Measurements from ENCODE around the gene AKAP13.
"Not testable (repeated sequence)": the region's sequence is repeated elsewhere in the genome, so short reads cannot be mapped to it uniquely, and the experiment has no call there.

AKAP13 gene

DNA sequence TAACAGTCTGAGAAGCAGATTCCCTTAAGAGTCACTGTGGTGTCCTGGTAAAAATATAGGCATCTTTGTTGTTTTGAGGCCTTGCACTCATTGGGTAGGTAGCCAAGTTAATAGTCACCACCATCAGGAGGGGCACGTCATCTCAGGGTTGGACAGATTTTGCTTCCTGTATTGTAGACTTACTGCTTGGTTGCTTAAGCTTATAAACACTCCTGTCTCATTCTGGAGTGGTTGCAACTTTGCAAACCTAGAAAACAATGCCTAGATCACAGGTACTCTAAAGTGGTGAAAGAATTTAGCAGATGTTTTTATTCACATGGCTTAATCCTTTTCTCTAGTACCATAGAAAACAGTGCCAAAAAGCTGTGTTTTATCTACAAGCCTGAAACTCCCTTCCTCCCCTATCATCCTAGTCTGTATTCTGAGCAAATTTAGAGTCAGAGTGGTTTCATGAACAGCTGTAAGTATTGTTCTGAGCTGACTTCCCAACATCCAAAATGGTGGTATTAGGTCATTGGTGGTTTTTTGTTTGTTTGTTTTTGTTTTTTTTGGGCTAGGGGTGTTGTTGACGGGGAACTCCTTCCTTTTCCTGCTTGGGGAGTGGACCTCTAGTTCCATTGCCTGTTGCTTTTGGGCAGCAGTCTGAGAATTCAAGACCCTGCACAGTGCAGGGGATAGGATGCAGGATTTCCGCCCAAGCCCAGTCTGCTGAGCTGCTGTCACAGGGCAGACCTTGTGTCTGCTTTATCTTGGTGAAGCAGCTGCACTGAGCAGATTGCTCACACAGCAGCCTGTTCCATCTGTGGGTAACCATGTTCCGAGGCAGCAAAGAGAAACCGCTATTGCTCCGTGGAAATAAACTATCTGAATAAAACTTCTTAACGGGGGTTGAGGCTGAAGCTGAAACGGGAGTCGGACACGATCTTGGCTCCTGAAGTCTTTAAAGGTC, 202.0 kb downstream of the AKAP13 start:
- peak; percentile 55 for DNase-seq

DNA sequence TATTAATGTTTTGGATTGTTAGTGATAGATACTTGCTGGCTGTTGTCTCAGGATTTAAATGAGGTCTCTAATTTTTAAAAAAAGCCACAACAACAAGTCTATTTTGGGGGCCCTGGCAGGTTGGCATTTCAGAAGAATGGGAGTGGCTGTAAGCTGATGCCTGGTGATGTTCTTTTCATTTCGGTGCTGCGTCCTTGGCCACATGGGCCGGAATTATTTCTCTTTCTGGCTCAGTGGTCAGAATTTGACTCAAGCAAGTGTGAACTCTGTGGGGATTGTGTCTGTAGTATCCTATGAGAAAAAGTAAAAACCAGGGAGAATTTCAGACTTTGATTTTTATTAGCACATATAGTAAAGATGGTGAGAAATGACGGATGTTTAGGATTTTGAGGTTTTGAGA, 203.0 kb downstream of the AKAP13 start:
- no peak for DNase-seq

GRCh38 chr15:85583923-85584390, 203.6 kb downstream of the AKAP13 start:
- no peak for DNase-seq

- DNase-seq, result no peak
Measured at GRCh38 chr15:85584872-85585271, 204.5 kb downstream of the AKAP13 start.

GRCh38 chr15:85586196-85586595, 205.8 kb downstream of the AKAP13 start:
- not testable (repeated sequence) for DNase-seq

DNA sequence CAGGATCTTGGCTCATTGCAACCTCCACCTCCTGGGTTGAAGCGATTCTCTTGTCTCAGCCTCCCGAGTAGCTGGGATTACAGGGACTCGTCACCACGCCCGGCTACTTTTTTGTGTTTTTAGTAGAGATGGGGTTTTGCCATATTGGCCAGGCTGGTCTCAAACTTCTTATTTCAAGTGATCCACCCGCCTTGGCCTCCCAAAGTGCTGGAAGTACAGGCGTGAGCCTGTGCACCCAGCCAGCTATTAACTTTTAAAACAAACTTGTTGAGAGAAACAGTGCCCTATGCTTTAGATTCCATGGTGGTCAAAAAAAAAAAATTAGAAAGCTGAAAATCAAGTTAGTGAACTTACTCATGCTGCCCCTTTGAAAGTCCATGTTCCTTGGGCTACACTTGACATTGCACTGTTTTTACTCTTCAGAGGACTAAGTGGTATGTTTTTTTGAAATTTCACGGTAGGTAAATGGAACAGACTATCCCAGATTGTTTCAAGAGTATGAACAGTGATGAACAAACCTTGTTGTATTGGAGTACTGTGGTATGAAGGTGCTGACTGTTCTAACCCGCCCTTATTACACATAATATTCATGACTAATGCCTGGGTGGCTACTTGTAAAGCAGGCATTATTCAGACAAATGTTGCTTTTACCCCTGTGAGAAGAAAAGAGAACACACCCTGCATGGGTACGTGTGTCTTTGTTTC, 207.5 kb downstream of the AKAP13 start:
- no peak for DNase-seq

- no peak for DNase-seq
Measured at GRCh38 chr15:85588677-85589076, 208.3 kb downstream of the AKAP13 start.

- no peak for DNase-seq
Measured at GRCh38 chr15:85589851-85590250, 209.4 kb downstream of the AKAP13 start.

- DNase-seq, result no peak
Measured at GRCh38 chr15:85591622-85592021, 211.2 kb downstream of the AKAP13 start.

DNA sequence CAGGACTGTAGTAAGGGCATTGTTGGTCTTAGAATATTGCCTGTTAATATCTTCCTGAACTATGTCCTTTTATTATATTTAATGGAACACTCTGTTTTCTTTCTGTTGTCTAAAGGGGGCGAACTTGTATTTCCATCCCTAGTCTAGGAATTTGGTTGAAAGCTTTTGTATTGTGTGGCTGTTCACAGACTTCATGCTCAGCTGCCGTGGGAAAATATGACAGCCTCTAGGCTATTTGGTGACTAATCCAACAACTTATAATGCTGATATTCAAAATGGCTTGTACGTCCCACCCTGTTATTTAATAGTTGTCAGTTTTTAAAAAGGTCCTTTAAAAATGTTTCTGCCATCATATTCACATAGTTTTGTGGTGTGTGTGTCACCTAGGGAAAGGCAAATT, 211.7 kb downstream of the AKAP13 start:
- DNase-seq, result no peak

DNA sequence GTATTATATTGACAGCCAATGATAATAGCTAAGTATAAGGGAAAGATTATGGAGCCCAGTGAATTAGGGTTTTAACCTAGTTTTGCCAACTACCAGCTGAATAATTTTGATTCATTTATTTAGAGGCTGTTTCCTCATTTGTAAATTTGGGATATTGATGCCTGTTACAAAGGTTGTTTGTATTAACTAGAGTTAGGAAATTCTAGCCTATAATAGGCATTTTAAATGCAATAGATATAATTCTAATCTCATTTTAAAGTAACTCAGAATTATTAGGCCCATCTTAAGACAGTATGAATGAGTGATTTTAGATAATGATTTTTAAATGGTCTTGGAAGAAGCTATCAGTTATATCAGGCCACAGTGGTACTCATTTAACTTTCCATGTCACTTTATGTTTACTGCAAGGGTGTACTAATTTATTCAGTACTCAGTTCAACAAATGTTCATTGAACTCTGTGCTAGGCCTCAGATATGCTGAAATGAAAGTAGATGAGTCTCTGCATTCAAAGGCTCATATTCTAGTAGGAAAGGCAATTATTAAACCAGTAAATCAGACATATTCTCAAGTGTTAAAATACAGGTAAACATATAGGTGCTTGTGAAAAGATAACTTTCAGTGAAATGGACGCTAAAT, 213.5 kb downstream of the AKAP13 start:
- no peak for DNase-seq

- DNase-seq, result no peak
Measured at GRCh38 chr15:85595804-85596536, 215.6 kb downstream of the AKAP13 start.

DNA sequence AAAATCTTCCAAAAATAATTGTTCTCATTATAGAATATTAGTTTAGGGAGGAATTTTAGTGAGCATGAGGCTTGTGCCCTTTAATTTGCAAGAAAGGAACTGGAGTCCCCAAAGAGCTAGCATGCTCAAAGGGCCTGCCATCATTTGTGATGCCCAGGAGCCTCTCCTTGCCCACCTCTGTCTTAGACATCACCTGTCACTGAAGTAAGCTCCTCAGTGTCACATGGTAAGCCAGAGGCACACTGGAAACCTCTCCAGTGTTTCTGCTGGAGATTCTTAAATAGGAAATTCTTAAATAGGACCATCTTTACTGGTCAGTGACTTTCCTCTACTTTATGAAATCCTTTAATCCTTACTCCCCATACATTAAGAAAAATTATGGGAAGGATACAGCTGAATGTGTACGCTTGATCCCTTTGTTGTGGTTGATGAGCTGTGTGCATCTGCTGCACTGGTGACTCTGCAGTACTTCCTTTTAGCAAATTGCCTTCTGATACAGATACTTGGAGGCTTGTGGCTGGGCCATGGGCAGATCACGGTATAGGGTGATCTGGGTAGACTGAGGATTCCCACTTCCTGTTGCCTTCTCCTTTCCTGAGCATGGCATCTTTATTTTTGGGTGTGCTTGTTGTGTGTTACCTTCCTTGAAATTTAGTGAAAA, 216.9 kb downstream of the AKAP13 start:
- DNase-seq, result no peak

DNA sequence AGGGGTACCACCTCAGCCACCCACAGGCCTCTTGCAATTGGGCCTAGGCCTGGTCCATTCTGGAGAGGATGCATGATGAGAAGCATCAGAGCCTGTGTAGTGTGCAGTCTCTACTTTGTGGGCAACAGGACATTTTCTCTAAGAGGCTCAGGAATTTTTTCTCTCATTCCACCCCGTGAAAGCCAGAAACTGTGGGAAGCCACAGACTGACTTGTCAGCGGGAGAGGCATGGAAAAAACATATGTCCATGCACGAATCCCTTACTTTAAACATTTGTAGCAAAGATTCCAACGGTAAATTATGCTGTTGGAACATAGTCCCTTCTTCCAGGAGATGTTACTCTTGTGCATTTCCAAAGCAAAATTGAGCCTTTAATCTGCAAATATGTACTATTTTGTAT, 217.8 kb downstream of the AKAP13 start:
- DNase-seq, result no peak

DNA sequence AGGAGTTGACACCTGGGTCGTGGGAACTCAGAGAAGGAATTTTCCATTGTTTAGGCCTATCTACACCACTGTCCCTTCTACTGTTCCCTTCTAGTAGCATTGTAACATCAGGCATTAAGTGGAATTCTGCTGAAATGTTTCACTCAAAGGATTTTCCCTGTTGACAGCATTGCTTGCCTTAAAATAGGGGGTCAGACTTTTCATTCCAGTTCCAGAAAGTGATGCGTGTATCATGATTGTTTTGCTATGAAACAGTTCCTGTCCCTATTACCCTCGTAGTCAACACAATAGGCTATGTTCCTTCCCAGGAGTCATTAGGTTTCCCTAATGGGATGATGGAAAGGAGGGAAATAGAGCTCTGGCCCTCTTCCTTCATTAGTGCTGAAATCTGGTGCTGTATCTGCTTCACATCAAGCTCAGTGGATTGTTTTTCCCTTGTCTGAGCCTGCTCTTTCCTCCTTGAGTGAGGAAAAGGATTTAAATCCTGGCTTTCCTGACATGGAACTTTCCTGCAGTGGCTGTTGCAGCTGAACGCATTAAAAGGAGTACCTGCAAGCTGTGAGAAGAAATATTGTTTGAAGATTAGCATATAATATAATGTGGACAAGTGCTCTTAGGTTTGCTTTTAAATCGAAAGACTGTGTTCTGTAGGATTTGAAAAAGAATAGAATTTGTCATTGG, 218.5 kb downstream of the AKAP13 start:
- no peak for DNase-seq

GRCh38 chr15:85600001-85600400, 219.6 kb downstream of the AKAP13 start:
- DNase-seq, result no peak

DNA sequence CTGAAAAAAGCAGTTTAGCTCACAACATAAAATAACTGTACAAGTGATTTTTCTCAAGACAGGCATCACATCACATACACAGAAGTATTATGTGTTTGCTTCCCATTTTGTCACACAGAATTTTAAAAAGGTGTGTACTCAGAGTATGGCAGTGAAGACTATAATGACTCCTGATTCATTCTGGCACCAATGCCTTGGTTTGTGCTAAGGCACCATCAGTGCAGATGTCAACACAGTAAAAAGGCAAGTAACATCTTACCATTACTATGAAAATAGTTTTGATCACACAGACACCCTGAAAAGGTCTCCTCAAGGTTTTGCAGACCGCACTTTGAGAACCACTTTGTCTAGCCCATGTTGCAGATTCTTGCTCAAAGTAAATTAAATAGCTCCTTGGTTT, 222.8 kb downstream of the AKAP13 start:
- no peak for DNase-seq

DNA sequence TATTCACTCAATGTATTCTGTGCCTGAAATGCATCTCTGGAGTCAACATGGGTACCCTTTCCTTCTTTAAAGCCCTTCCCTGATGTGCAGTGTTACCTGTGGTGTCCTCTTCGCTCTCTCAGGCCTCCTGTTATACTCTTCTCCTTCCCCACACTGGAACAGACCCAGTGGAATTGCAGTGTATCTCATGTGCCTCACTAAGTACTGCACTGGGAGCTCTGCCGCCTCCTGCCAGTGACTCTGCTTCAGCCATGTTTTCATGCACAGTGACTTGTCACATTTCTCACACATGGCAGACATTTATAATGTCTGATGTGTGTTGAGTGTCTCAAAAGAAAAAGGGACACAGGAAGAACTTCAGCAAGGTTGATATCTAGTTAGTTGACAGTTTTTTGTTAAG, 223.3 kb downstream of the AKAP13 start:
- DNase-seq, result no peak

- DNase-seq, result no peak
Measured at GRCh38 chr15:85604194-85604593, 223.8 kb downstream of the AKAP13 start.

DNA sequence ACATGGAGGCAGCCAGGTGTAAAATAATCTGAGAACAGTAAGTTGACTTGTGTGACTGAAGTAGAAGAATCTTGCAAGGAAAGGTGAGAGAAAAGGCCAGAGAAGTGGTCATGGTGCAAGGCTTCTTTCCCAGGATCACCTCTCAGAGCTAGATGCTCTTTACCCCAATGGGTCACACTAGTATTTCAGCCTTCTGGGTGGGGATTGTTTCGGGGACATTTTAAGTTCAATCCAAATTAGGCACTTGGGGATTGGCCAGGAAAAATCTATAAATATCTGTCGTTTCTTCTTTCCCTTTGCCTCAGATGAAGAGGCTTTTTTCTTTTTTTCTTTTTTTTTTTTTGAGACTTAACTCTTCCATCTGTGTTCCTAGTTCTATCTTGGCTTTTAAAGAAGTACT, 226.3 kb downstream of the AKAP13 start:
- DNase-seq, result no peak

DNA sequence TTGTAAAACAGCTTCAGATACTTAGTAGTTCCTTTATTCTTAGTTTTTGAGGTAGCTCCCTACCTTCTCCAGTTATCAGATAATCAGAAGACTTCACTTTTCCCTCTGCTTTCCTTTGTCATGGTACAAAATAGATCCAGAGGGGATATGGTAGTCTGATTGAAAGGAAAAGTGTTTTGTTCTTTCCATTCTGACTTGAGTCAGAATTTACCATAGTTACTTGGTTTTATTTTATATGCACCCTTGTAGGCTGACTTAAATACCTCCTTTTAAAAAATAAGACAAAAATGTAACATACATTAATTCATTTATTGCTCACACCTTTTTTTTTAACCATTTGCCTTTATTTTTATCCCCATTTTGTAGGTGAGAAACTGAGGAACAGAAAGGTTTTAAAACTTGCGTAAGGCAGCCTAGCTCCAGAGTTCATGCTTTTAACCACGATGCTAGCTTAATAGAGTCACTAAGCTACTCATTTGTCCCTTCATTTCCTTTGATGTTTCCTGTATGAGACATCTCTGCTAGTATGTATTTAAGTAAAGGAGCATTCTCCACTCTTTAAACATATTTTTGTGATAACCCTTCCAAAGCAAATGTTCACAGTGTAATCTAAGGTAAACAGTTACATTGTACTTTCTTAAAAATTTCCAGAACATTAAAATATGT, 226.9 kb downstream of the AKAP13 start:
- no peak for DNase-seq

Data from activated effector memory CD4-positive, alpha-beta T cell treated with Interleukin-2 at 50 U/mL for 16 hours (primary cell).